ENCODE measurements around the gene SMG5.

DNA sequence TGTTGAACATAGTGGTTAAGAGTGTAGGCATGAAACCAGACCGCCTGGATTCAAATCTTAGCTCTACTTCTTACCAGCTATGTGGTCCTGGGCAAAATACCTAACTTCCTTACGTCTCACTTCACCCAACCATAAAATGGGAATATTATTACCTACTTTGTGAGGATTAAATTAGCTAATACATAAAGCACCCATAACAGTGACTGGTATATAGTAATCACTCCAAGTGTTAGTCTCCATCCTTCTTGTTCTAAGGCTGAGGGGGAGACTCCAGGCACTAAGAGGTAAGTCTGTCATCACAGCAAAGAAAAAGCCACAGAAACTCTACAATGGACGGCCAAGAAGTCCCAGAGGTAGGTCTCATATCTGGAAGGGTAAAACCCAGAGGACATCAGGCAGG, 2.8 kb downstream of the SMG5 start:
- TF ChIP-seq POLR2AphosphoS5 (IDR thresholded peaks at IDR 0.05; ENCODE audit: low read depth, low read length), result no peak
- TF ChIP-seq SIN3A (IDR thresholded peaks at IDR 0.05; ENCODE audit: borderline replicate concordance, insufficient read depth, low read length), result no peak
- TF ChIP-seq, protein P1, sequence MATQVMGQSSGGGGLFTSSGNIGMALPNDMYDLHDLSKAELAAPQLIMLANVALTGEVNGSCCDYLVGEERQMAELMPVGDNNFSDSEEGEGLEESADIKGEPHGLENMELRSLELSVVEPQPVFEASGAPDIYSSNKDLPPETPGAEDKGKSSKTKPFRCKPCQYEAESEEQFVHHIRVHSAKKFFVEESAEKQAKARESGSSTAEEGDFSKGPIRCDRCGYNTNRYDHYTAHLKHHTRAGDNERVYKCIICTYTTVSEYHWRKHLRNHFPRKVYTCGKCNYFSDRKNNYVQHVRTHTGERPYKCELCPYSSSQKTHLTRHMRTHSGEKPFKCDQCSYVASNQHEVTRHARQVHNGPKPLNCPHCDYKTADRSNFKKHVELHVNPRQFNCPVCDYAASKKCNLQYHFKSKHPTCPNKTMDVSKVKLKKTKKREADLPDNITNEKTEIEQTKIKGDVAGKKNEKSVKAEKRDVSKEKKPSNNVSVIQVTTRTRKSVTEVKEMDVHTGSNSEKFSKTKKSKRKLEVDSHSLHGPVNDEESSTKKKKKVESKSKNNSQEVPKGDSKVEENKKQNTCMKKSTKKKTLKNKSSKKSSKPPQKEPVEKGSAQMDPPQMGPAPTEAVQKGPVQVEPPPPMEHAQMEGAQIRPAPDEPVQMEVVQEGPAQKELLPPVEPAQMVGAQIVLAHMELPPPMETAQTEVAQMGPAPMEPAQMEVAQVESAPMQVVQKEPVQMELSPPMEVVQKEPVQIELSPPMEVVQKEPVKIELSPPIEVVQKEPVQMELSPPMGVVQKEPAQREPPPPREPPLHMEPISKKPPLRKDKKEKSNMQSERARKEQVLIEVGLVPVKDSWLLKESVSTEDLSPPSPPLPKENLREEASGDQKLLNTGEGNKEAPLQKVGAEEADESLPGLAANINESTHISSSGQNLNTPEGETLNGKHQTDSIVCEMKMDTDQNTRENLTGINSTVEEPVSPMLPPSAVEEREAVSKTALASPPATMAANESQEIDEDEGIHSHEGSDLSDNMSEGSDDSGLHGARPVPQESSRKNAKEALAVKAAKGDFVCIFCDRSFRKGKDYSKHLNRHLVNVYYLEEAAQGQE (IDR thresholded peaks at IDR 0.05; ENCODE audit: insufficient read depth in 1 of 2, low read depth in 2 of 2, low read length in 2 of 2), result no peak
